SJCRH30 (cell line): ENCODE data around the gene RPRD2. TPM values are rescaled to one million over a fixed set of nuclear protein-coding genes. Genes with fewer than 3 reads are reported as not detected.
"Not testable (repeated sequence)": the region's sequence is repeated elsewhere in the genome, so short reads cannot be mapped to it uniquely, and the experiment has no call there.

ENCODE experiments used
- DNase-seq, 2 experiments: peaks; one replicate each; pipeline ENCODE4 v3.0.0-alpha.2; 2015 to 2020
- H3K27ac ChIP-seq: fragments of 250-450 bp; sonication (Bioruptor Pico); 2 replicates; pipeline ENCODE4 v1.5.1; 2020; ENCODE audit warnings: mild to moderate bottlenecking, moderate library complexity
- H3K27me3 ChIP-seq: fragments of 250-450 bp; sonication (Bioruptor Pico); 2 replicates; pipeline ENCODE4 v1.5.1; 2020; ENCODE audit warnings: mild to moderate bottlenecking, moderate library complexity
- H3K36me3 ChIP-seq: fragments of 250-450 bp; sonication (Bioruptor Pico); 2 replicates; pipeline ENCODE4 v1.5.1; 2020; ENCODE audit warnings: mild to moderate bottlenecking, moderate library complexity
- H3K4me1 ChIP-seq: fragments of 250-450 bp; sonication (Bioruptor Pico); 2 replicates; pipeline ENCODE4 v1.5.1; 2020; ENCODE audit warnings: mild to moderate bottlenecking, moderate library complexity
- H3K4me3 ChIP-seq: fragments of 250-450 bp; sonication (Bioruptor Pico); 2 replicates; pipeline ENCODE4 v1.5.1; 2020; ENCODE audit warnings: mild to moderate bottlenecking, moderate library complexity
- H3K9me3 ChIP-seq: fragments of 250-450 bp; sonication (Bioruptor Pico); replicated peaks from 2 replicates; pipeline ENCODE4 v1.5.1; 2020; ENCODE audit warnings: mild to moderate bottlenecking, moderate library complexity
- total RNA-seq: library from RNA; depleted of rRNA; stranded (reverse); fragments of >200 nt; shearing (Covaris generic); gene quantifications from 2 replicates; pipeline ENCODE4 v1.2.3, GENCODE V29; 2014

The RPRD2 gene
- total RNA-seq, 1 experiment from 2014 or later = 15.5 TPM

DNA sequence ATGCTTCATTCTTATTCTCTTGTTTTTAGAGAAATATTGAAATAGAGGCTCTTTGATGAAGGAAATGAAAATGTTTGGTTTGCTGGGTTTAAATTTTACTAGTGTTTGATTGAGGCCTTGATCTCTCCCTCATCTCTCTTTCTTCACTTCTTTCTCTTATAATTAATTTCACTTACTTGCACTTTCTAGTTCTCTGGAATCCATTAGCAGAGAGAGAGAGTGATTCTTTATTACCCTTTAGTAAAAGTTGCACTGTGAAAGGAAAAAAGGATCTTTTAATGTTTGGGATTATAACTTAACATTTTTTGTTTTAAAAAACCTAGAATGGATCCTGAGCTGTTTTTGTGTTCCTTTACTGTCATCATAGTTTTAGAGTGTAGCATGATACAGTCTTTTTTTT, 12.2 kb downstream of the RPRD2 start:
- no peaks in the 10 kb centered on the region for H3K27me3 ChIP-seq
- H3K36me3 ChIP-seq = 0 out of 2 replicates have a peak, but pooled peaks cover 2% of the 10 kb centered on the region

DNA sequence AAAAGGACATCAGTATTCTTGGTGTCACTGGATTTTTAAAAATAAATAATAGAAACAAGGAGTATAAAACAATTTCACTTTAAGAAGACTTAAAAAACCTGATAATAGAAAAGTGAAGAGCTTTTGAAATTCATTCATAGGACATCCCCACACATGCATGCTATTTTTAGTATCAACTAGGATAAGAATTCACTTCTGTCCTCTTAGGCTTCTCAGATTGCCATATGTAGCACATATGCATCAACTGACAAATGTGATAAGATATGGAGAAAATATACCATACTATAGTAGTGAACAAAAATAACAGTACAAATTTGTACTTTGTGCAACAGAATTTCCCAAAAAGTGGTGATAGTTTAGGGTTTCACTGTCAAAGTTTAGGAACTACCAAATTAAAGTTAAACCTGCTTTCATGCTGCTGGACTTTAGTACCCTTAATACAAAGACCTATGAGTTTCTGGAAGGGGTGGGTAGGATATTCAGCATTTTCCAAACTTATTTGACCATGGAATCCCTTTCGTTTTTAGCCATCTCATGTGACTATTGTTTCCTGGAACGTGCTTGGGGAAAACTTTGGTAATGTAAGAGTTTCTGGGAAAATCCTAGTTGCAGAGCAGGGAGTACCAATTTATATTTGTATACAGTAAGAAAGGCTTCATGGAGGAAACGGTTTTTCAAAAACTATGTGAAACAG, 19.8 kb downstream of the RPRD2 start:
- H3K27me3 ChIP-seq = no peaks in the 10 kb centered on the region
- no peaks in the 10 kb centered on the region for H3K9me3 ChIP-seq
- H3K36me3 ChIP-seq = no peaks in the 10 kb centered on the region

More for the DNA sequence above, 12.2 kb downstream of the RPRD2 start:
- Histone ChIP-seq H3K4me1 (no peaks in the 10 kb centered on the region), H3K4me3 (no peak overlapping the region), H3K9me3 (no peaks in the 10 kb centered on the region), H3K27ac (no peak overlapping the region)
- no peak for DNase-seq

DNA sequence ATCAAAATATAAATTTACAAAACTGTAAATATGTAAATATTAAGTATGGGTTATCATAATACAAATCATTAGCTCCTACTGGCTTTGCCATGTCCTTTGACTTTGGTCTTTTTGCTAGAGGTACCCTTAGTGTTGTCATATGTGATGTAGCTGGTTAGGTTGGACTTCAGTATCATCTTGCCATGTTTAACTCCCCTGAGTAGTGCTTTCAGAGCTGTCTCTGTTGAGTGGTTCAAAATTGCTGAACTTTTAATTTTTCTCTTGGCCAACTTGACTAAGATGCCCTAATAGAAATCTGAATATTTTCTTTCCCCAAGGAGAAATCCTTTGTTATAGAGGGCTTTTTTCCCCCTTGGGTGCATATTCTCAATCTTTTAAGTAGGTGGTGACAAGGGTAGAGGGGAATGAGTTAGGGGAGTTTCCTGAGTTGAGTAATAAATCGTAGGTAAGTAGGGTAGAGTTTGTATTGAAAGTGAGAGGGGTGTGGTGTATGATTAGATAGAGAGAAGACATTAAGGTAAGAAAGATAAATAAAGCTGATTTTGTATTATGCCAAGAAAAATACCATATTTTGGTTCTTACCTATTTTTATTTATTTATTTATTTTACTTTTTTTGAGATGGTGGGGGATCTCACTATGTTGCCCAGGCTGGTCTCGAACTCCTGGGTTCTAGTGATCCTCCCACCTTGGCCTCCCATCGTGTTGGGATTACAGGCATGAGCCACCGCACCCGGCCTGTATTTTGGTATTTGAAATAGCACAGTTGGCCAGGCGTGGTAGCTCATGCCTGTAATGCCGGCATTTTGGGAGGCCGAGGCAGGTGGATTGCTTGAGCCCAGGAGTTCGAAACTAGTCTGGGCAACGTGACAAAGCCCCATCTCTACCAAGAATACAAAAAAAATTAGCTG, 21.8 kb downstream of the RPRD2 start:
- H3K27me3 ChIP-seq = no peaks in the 10 kb centered on the region
- no peaks in the 10 kb centered on the region for H3K9me3 ChIP-seq
- H3K27ac ChIP-seq = no peak overlapping the region
- no peak overlapping the region for H3K4me3 ChIP-seq
- no peaks in the 10 kb centered on the region for H3K36me3 ChIP-seq
- no peaks in the 10 kb centered on the region for H3K4me1 ChIP-seq
- no peak for DNase-seq

More for the DNA sequence above, 19.8 kb downstream of the RPRD2 start:
- no peak for DNase-seq
- Histone ChIP-seq H3K27ac (no peak overlapping the region), H3K4me3 (no peak overlapping the region), H3K4me1 (no peaks in the 10 kb centered on the region)

DNA sequence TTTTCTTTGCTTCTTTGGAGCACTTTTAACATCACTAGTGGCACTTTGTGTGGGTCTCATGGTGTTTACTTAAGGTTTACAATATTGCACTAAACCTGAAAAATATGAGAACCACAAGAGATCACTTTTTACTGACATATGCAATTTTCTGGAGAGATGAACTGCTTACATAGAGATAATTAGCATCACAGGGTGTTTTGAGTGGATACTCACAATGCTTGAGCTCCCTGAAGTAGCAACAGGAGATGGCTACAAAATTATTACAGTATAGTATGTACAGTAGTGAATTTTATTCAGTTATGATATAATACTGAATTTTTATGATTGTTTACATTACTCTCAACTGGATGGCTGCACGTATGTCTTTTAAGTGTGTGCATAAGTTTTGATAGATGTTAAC, 22.6 kb downstream of the RPRD2 start:
- DNase-seq = no peak
- H3K4me3 ChIP-seq = no peak overlapping the region
- no peaks in the 10 kb centered on the region for H3K4me1 ChIP-seq
- H3K27me3 ChIP-seq = no peaks in the 10 kb centered on the region
- H3K27ac ChIP-seq = no peak overlapping the region
- no peaks in the 10 kb centered on the region for H3K9me3 ChIP-seq
- H3K36me3 ChIP-seq = no peaks in the 10 kb centered on the region

DNA sequence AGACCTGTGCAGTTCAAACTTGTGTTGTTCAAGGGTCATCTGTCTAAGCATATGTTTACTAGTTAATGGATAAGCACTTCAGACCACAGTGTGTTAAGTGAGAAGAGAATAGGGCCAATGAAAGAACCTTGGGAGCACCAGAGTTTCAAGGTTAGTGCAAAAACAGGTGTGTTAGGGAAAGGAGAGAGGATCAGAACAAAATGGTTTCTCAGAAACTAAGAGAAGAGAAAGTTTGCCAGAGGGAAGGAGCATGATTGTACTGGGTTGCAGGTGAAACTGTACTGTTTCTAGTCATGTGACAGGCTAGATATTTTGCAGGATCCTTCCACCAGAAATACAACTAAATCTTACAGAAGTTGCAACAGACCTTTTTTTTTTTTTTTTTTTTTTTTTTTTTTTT, 23.3 kb downstream of the RPRD2 start:
- Histone ChIP-seq H3K9me3 (no peaks in the 10 kb centered on the region), H3K27ac (no peak overlapping the region), H3K4me1 (no peaks in the 10 kb centered on the region), H3K36me3 (no peaks in the 10 kb centered on the region), H3K4me3 (no peak overlapping the region), H3K27me3 (no peaks in the 10 kb centered on the region)
- DNase-seq = no peak

DNA sequence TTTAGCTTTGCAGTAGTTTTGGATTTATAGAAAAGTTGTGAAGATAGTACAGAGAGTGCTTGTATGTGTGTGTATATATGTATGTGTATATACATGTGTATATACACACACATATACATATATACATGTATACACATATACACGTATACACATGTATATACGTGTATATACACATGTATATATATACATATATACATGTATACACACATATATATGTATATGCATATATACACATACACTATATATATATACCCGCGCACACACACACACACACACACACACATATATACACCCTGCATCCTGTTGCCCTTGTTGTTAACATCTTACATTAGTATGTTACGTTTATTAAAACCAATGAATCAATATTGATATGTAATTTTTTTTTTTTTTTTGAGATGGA, 24.3 kb downstream of the RPRD2 start:
- DNase-seq = no peak
- H3K27ac ChIP-seq = no peak overlapping the region

DNA sequence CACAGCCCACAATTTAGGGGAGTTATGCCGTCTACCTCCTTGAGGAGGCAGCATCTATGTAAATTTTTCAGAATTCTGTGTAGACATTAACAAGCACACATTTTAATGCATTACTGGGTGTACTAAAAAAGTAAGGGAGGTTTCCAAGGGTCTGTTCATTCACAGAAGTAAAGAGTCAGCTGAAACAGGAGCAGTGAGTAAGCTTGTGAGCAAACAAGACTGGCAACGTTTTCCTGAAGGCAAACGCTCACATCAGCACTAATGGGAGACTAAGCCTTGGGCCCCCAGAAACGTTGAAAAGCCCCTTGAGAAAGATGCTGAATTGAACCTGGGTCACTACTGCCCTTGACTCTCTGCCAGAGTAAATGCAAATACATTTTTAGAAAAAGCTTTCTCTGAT, 25.7 kb downstream of the RPRD2 start:
- DNase-seq = no peak
- H3K9me3 ChIP-seq = no peaks in the 10 kb centered on the region
- H3K27ac ChIP-seq = no peak overlapping the region
- no peaks in the 10 kb centered on the region for H3K4me1 ChIP-seq
- H3K4me3 ChIP-seq = no peak overlapping the region
- no peaks in the 10 kb centered on the region for H3K36me3 ChIP-seq
- H3K27me3 ChIP-seq = no peaks in the 10 kb centered on the region

More for the DNA sequence above, 24.3 kb downstream of the RPRD2 start:
- no peaks in the 10 kb centered on the region for H3K36me3 ChIP-seq
- H3K4me1 ChIP-seq = no peaks in the 10 kb centered on the region
- H3K9me3 ChIP-seq = no peaks in the 10 kb centered on the region
- no peak overlapping the region for H3K4me3 ChIP-seq
- H3K27me3 ChIP-seq = no peaks in the 10 kb centered on the region

DNA sequence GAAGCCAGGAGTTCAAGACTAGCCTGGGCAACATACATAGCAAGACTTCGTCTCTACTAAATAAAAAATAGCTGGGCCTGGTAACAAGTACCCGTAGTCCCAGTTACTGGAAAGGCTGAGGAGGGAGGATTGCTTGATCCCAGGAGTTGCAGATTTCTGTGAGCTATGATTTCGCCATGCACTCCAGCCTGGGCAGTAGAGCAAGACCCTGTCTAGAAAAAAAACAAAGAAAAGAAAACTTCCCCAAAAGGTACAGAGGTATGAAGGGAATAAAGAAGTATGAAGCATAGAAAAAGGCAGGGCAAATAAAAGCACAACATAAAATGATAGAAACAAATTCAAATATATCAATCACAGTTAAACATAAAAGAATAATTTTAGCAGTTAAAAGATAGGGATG, 28.7 kb downstream of the RPRD2 start:
- Histone ChIP-seq H3K4me1 (no peaks in the 10 kb centered on the region), H3K9me3 (no peaks in the 10 kb centered on the region), H3K36me3 (no peaks in the 10 kb centered on the region), H3K27me3 (no peaks in the 10 kb centered on the region), H3K27ac (no peak overlapping the region), H3K4me3 (no peak overlapping the region)
- no peak for DNase-seq

DNA sequence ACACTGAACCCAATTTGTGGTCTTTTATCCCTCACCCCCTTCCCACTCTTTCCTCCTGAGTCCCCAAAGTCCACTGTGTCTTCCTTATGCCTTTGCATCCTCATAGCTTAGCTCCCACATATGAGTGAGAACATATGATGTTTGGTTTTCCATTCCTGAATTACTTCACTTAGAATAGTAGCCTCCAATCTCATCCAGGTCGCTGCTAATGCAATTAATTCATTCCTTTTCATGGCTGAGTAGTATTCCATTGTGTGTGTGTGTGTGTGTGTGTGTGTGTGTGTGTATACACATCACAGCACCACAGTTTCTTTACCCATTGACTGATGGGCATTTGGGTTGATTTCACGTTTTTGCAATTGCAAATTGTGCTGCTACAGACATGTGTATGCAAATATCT, 31.2 kb downstream of the RPRD2 start:
- H3K27me3 ChIP-seq, H3K27ac ChIP-seq, H3K4me1 ChIP-seq, H3K4me3 ChIP-seq, H3K36me3 ChIP-seq, DNase-seq, H3K9me3 ChIP-seq: not testable (repeated sequence)

DNA sequence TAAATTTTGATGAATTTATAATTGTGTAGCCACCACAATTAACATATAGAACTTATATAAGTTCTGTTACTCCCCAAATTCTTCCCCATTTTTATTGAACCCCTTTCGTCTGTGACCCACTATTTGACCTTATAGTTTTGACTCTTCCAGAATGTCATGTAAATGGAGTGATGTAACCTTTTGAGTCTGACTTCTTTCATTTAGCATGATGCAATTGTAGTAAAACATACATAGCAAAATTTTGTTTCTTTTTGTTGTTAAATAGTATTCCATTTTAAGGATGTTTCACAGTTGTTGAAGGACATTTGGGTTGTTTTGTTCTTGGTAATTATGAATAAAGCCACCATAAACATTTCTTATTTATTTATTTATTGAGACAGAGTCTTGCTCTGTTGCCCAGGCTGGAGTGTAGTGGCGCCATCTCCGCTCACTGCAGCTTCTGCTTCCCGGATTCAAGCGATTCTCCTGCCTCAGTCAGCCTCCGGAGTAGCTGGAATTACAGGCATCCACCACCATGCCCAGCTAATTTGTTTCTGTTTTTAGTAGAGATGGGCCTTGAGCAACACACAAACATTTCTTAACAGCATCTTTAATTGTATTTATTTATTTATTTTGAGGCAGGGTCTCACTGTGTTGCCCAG, 33.6 kb downstream of the RPRD2 start:
- H3K36me3 ChIP-seq = no peaks in the 10 kb centered on the region
- no peaks in the 10 kb centered on the region for H3K27me3 ChIP-seq
- no peak for DNase-seq
- no peaks in the 10 kb centered on the region for H3K4me1 ChIP-seq
- H3K27ac ChIP-seq = no peak overlapping the region
- H3K4me3 ChIP-seq = no peak overlapping the region
- no peaks in the 10 kb centered on the region for H3K9me3 ChIP-seq

DNA sequence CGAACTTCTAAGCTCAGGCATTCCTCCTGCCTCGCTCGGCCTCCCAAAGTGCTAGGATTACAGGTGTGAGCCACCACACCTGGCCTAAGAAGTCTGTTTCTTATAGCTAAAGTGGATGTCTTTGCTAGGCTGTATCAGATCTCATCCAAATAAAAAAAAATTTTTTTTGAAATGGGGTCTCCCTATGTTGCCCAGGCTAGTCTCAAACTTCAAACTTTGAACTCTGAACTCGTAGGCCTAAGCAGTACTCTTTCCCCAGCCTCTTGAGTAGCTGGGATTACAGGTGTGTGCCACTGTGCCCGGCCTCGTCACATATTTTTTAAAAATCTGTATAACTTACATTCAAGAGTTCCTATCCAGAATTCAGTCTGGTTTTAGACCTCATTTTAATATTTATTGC, 40.5 kb downstream of the RPRD2 start:
- H3K4me1 ChIP-seq = no peaks in the 10 kb centered on the region
- DNase-seq = no peak
- H3K27me3 ChIP-seq = no peaks in the 10 kb centered on the region

DNA sequence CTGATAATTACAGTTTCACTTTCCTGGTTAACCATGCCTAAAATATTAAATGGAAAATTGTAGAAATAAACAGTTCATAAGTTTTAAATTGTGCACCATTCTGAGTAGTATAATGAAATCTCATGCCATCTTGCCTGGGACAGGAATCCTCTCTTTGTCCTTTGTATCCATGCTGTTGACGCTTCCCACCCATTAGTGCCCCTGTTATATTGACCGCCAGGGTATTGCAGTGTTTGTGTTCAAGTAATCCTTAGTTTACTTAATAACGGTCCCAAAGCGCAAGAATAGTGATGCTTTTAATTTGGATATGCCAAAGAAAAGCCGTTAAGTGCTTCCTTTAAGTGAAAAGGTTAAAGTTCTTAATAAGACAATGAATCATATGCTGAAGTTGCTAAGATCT, 41.7 kb downstream of the RPRD2 start:
- no peak overlapping the region for H3K27ac ChIP-seq
- no peak for DNase-seq
- no peaks in the 10 kb centered on the region for H3K9me3 ChIP-seq
- H3K36me3 ChIP-seq = no peaks in the 10 kb centered on the region
- no peaks in the 10 kb centered on the region for H3K27me3 ChIP-seq
- no peaks in the 10 kb centered on the region for H3K4me1 ChIP-seq
- H3K4me3 ChIP-seq = no peak overlapping the region

More for the DNA sequence above, 40.5 kb downstream of the RPRD2 start:
- Histone ChIP-seq H3K4me3 (no peak overlapping the region), H3K9me3 (no peaks in the 10 kb centered on the region), H3K27ac (no peak overlapping the region), H3K36me3 (no peaks in the 10 kb centered on the region)

DNA sequence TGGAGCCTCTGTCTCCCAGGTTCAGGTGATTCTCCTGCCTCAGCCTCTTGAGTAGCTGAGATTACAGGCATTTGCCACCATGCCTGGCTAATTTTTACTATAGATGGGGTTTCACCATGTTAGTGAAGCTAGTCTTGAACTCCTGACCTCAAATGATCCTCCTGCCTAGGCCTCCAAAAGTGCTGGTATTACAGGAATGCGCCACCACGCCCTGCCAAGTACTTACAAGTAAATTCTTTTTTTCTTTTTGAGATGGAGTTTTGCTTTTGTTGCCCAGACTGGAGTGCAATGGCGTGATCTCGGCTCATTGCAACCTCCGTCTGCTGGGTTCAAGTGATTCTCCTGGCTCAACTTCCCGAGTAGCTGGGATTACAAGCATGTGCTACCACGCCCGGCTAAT, 42.5 kb downstream of the RPRD2 start:
- Histone ChIP-seq H3K27me3 (no peaks in the 10 kb centered on the region), H3K9me3 (no peaks in the 10 kb centered on the region), H3K4me3 (no peak overlapping the region), H3K4me1 (no peaks in the 10 kb centered on the region), H3K36me3 (no peaks in the 10 kb centered on the region), H3K27ac (no peak overlapping the region)
- no peak for DNase-seq

DNA sequence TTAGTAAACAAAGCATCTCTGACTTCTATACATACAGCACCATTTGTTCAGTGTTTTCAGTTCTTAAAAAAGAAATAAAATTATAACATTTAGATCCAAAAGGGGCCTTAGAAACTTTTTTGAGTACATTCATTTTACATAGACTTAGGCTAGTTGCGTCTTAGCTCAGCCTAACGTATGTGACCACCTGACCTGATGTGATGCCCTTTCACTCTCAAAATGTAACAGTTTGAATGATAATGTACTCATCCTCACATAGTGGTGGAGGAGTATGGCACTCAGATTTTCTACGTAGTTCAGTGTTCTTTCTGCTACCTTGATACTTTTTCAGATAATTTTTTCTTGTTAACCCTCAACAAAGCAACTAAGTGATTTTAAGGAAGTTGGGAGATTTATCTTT, 43.4 kb downstream of the RPRD2 start:
- DNase-seq = no peak
- H3K36me3 ChIP-seq = no peaks in the 10 kb centered on the region
- no peaks in the 10 kb centered on the region for H3K9me3 ChIP-seq
- no peaks in the 10 kb centered on the region for H3K27me3 ChIP-seq
- no peak overlapping the region for H3K4me3 ChIP-seq
- no peak overlapping the region for H3K27ac ChIP-seq
- H3K4me1 ChIP-seq = no peaks in the 10 kb centered on the region

DNA sequence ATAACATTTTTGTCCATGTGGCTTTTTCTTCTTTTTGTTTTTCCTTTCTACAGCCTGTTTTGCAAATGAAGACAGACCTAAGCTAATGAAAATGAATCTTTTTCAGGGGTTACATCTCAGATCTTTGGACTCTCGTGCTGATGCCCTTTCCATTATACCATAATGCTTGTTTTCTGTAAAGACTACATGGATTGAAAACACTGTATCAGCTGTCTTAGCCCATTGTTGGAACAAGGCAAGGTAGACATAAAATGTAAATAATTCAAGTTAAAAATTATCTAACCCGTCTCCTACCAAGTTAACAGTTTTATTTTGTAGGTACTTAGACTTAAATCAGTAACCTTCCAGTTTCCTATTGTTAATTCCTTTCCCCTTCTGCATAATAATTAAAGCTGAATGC, 44.9 kb downstream of the RPRD2 start:
- no peaks in the 10 kb centered on the region for H3K27me3 ChIP-seq
- H3K4me3 ChIP-seq = no peak overlapping the region
- no peaks in the 10 kb centered on the region for H3K4me1 ChIP-seq
- no peaks in the 10 kb centered on the region for H3K36me3 ChIP-seq
- H3K27ac ChIP-seq = no peak overlapping the region
- H3K9me3 ChIP-seq = no peaks in the 10 kb centered on the region
- DNase-seq = no peak
